PC-9 (cell line): ENCODE results near the gene SHKBP1. TPM values are rescaled to one million over a fixed set of nuclear protein-coding genes. Genes with fewer than 3 reads are reported as not detected.

Experiments used
- BruUV-seq: library from RNA; stranded (reverse); fragments of 400-500 nt; replicated peaks from 2 replicates; lab custom pipeline; 2021; lab: Mats Ljungman, UMichigan
- CTCF ChIA-PET: fragments of 300-600 bp; sonication (Branson Sonifier 250); formaldehyde crosslinking; loops from one replicate; lab custom pipeline; 2022; ENCODE audit warnings: antibody characterized with exemption; lab: Charles Lee
- POLR2A ChIA-PET: fragments of 300-600 bp; sonication (Branson Sonifier 250); formaldehyde crosslinking; loops from one replicate; lab custom pipeline; 2022; ENCODE audit warnings: antibody characterized with exemption; ENCODE audit not compliant: unreplicated experiment; lab: Charles Lee
- DNase-seq, 2 experiments: peaks; one replicate each; pipeline versions ENCODE4 v3.0.0 to v3.0.0-alpha.2; 2015 to 2022; ENCODE audit warnings: mixed read lengths in 1 of 2
- H2AFZ ChIP-seq: fragments of 200-600 bp; sonication (generic); 2 replicates; pipeline ENCODE4 v1.8.1; 2017; ENCODE audit warnings: antibody characterized with exemption
- H3F3A ChIP-seq: fragments of 200-600 bp; sonication (generic); 2 replicates; pipeline ENCODE4 v1.8.1; 2017; ENCODE audit warnings: antibody characterized with exemption, mild to moderate bottlenecking, low read depth; ENCODE audit not compliant: insufficient read depth
- H3K27ac ChIP-seq: fragments of 200-600 bp; sonication (generic); 2 replicates; pipeline ENCODE4 v1.6.1; 2016; ENCODE audit warnings: mixed run types
- H3K27me3 ChIP-seq: fragments of 200-600 bp; sonication (generic); 2 replicates; pipeline ENCODE4 v1.6.1; 2016; ENCODE audit warnings: low read depth, mixed run types; ENCODE audit not compliant: insufficient read depth
- H3K36me3 ChIP-seq: fragments of 200-600 bp; sonication (generic); 2 replicates; pipeline ENCODE4 v1.6.1; 2016; ENCODE audit warnings: low read depth, mixed run types
- H3K4me1 ChIP-seq: fragments of 200-600 bp; sonication (generic); replicated peaks from 2 replicates; pipeline ENCODE4 v1.6.1; 2016; ENCODE audit warnings: mixed run types; ENCODE audit not compliant: insufficient read depth
- H3K4me2 ChIP-seq: fragments of 200-600 bp; sonication (generic); 2 replicates; pipeline ENCODE4 v1.6.1; 2017; ENCODE audit warnings: mixed run types
- H3K4me3 ChIP-seq: fragments of 200-600 bp; sonication (generic); 2 replicates; pipeline ENCODE4 v1.6.1; 2016; ENCODE audit warnings: mixed run types
- H3K79me2 ChIP-seq: fragments of 200-600 bp; sonication (generic); 2 replicates; pipeline ENCODE4 v1.6.1; 2017; ENCODE audit warnings: low read depth, mixed run types
- H3K9me2 ChIP-seq: fragments of 200-600 bp; sonication (generic); 2 replicates; pipeline ENCODE4 v1.8.1; 2017; ENCODE audit warnings: mild to moderate bottlenecking; ENCODE audit not compliant: insufficient read depth
- H3K9me3 ChIP-seq: fragments of 200-600 bp; sonication (generic); 2 replicates; pipeline ENCODE4 v1.8.1; 2016; ENCODE audit warnings: low read depth; ENCODE audit not compliant: insufficient read depth
- H4K20me1 ChIP-seq: fragments of 200-600 bp; sonication (generic); 2 replicates; pipeline ENCODE4 v1.8.1; 2017; ENCODE audit not compliant: insufficient read depth
- EZH2 ChIP-seq: fragments of 200-600 bp; sonication (generic); IDR thresholded peaks from 2 replicates; pipeline ENCODE4 v1.8.0; 2017; ENCODE audit warnings: antibody characterized with exemption, low read depth
- intact Hi-C: fragments of 100-400 bp; cut with micrococcal nuclease; formaldehyde crosslinking; loops from one replicate; pipeline ENCODE4 v1.10.0; 2022; ENCODE audit not compliant: unreplicated experiment
- total RNA-seq: library from RNA; stranded (reverse); gene quantifications from 2 replicates; pipeline ENCODE4 v1.2.3, GENCODE V29; 2021
- TF ChIP-seq, protein P1 (sequence below): fragments of 200-600 bp; sonication (generic); conservative IDR thresholded peaks from 2 replicates; pipeline ENCODE4 v1.6.1; 2017; ENCODE audit warnings: mixed run types, antibody characterized with exemption, mild to moderate bottlenecking, moderate library complexity

The SHKBP1 gene
- total RNA-seq, 1 experiment from 2014 or later: 90.1 TPM

DNA sequence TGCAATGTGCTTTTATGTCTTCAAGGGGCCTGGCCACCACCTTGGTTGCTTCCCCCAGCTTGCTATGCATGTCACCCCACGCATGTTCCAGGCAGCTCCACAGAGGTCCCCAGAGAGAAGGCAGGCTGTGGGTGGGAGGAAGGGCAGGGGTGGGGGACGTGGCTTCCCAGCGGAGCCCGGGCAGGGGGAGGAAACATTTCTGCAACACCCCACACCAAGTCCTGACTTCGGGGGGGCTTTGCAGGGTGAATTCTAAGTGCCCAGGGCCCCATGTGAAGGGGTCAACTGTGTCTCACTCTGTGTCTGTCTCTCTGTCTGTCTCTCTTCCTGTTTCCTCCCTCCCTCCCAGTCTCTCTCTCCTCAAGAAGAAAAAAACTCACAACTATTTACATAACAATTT lies 64.1 kb downstream of the SHKBP1 start:
- Histone ChIP-seq H3K4me2 (no peak overlapping the region), H4K20me1 (no peaks in the 10 kb centered on the region), H3K9me3 (no peaks in the 10 kb centered on the region), H3K4me1 (peaks cover 12% of the 10 kb centered on the region), H3K4me3 (no peak overlapping the region), H3F3A (peaks cover 6% of the 10 kb centered on the region), H3K9me2 (no peaks in the 10 kb centered on the region), H3K27me3 (no peaks in the 10 kb centered on the region), H3K36me3 (no peaks in the 10 kb centered on the region), H2AFZ (no peak overlapping the region), H3K79me2 (no peaks in the 10 kb centered on the region), H3K27ac (no peak overlapping the region)
- ChIA-PET CTCF (interaction anchor here (0.8 kb wide), 1 partner anchor 335 kb away, joined by 4 read pairs; no protein-coding TSS in a partner anchor), POLR2A (no interaction called here)
- TF ChIP-seq EZH2: no peak
- TF ChIP-seq, protein P1, sequence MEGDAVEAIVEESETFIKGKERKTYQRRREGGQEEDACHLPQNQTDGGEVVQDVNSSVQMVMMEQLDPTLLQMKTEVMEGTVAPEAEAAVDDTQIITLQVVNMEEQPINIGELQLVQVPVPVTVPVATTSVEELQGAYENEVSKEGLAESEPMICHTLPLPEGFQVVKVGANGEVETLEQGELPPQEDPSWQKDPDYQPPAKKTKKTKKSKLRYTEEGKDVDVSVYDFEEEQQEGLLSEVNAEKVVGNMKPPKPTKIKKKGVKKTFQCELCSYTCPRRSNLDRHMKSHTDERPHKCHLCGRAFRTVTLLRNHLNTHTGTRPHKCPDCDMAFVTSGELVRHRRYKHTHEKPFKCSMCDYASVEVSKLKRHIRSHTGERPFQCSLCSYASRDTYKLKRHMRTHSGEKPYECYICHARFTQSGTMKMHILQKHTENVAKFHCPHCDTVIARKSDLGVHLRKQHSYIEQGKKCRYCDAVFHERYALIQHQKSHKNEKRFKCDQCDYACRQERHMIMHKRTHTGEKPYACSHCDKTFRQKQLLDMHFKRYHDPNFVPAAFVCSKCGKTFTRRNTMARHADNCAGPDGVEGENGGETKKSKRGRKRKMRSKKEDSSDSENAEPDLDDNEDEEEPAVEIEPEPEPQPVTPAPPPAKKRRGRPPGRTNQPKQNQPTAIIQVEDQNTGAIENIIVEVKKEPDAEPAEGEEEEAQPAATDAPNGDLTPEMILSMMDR: no peak
- no TSS peak for BruUV-seq
- intact Hi-C loops: no loop called here
- no peak for DNase-seq

Other genes with a start within 250 kb of the SHKBP1 start
- 17.3 and 21.2 TPM in 2 replicates for gene C19orf47, start 228.5 kb upstream of the SHKBP1 start, total RNA-seq
- gene PLD3, start 228.2 kb upstream of the SHKBP1 start, total RNA-seq: 146 and 187 TPM in 2 replicates
- 0.37 and 0.38 TPM in 2 replicates for gene HIPK4, start 186.7 kb upstream of the SHKBP1 start, total RNA-seq
- 6.6 and 9.2 TPM in 2 replicates for gene PRX, start 163.5 kb upstream of the SHKBP1 start, total RNA-seq
- gene SERTAD1, start 150.9 kb upstream of the SHKBP1 start, total RNA-seq: 7.8 and 8.5 TPM in 2 replicates
- gene SERTAD3, start 132.5 kb upstream of the SHKBP1 start, total RNA-seq: 35.9 and 41.4 TPM in 2 replicates
- gene BLVRB, start 111.1 kb upstream of the SHKBP1 start, total RNA-seq: 204 and 239 TPM in 2 replicates
- gene SPTBN4, start 109.9 kb upstream of the SHKBP1 start, total RNA-seq: 0.48 and 0.85 TPM in 2 replicates
- 163 and 203 TPM in 2 replicates for gene LTBP4, start 24.5 kb downstream of the SHKBP1 start, total RNA-seq
- gene NUMBL, start 113.8 kb downstream of the SHKBP1 start, total RNA-seq: 57.7 and 86.6 TPM in 2 replicates
- 57.7 and 66.6 TPM in 2 replicates for gene COQ8B, start 140.0 kb downstream of the SHKBP1 start, total RNA-seq
- gene ITPKC, start 140.2 kb downstream of the SHKBP1 start, total RNA-seq: 17.6 and 22.1 TPM in 2 replicates
- 35.9 and 39.3 TPM in 2 replicates for gene ACTMAP, start 173.6 kb downstream of the SHKBP1 start, total RNA-seq
- gene SNRPA, start 174.3 kb downstream of the SHKBP1 start, total RNA-seq: 119 and 147 TPM in 2 replicates
- 2.5 and 2.7 TPM in 2 replicates for gene MIA, start 198.6 kb downstream of the SHKBP1 start, total RNA-seq
- gene RAB4B, start 201.4 kb downstream of the SHKBP1 start, total RNA-seq: 22.2 and 24.8 TPM in 2 replicates
- gene EGLN2, start 222.3 kb downstream of the SHKBP1 start, total RNA-seq: 78.4 and 78.5 TPM in 2 replicates